ENCODE results near the gene PCNX1. TPM values are rescaled to one million over a fixed set of nuclear protein-coding genes. Genes with fewer than 3 reads are reported as not detected.

PCNX1 gene
- total and polyA plus RNA-seq, 9 of the 15 experiments (the other 6 are each of a cell fraction or from before 2014, with no cell fraction given) = 0.30 to 4.5 (median 2.3) TPM

DNA sequence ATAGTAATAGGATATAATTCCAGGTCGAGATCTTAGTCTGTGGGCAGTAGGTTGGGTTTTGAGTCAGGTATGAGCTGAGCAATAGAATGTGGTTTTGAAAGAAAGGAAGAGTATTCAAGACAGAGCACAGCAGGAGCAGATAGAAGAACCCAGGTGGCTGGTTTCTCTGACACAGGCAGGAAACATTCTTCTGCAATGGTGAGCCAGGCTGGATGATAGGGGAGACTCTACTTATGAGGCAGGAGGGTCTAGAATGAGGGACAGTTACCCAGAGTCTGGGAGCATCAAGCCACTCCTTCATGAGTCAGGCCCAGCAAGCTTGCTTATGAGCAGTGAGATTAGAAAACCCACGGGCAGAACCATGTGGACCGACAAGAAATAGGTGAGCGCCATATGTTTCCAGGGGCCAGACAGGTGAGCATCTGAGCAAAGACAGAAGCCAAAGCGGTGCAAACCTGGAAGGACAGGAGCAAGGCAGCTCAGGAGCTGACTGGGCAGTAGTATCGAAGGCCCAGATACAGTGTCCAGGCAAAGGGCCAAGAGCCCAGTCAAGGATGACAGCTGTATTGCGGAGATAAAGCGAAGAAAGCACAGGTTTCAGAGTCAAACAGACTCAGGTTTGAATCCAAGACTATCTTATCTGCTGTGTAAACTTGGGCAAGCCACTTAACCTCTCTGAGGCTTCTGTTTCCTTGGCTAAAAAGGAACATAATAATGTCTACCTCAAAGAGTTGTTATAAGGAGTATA, 22.5 kb upstream of the PCNX1 start (continued):
- no peak for TF ChIP-seq SREBF1 (IDR thresholded peaks at IDR 0.05; ENCODE audit: borderline replicate concordance, low read depth, low read length)
- TF ChIP-seq PYGO2 (tag; IDR thresholded peaks at IDR 0.05) = no peak
- TF ChIP-seq CBFA2T3 (IDR thresholded peaks at IDR 0.05) = peak; percentile 87
- TF ChIP-seq CHD4 (IDR thresholded peaks at IDR 0.05; ENCODE audit: insufficient read depth, insufficient replicate concordance, low read depth, low read length, poor library complexity, severe bottlenecking) = no peak
- no peak for TF ChIP-seq GTF2A2 (tag; IDR thresholded peaks at IDR 0.05)
- TF ChIP-seq MTA3 (IDR thresholded peaks at IDR 0.05; ENCODE audit: borderline replicate concordance) = no peak
- no peak for TF ChIP-seq ZNF507 (tag; conservative IDR thresholded peaks at IDR 0.05)
- TF ChIP-seq, protein P1, sequence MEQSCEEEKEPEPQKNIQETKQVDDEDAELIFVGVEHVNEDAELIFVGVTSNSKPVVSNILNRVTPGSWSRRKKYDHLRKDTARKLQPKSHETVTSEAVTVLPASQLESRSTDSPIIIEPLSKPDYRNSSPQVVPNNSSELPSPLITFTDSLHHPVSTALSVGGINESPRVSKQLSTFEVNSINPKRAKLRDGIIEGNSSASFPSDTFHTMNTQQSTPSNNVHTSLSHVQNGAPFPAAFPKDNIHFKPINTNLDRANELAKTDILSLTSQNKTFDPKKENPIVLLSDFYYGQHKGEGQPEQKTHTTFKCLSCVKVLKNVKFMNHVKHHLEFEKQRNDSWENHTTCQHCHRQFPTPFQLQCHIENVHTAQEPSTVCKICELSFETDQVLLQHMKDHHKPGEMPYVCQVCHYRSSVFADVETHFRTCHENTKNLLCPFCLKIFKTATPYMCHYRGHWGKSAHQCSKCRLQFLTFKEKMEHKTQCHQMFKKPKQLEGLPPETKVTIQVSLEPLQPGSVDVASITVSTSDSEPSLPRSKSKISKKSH (CRISPR knock-in tag; IDR thresholded peaks at IDR 0.05) = no peak
- no peak for TF ChIP-seq NR0B1 (IDR thresholded peaks at IDR 0.05; ENCODE audit: partially characterized antibody)
- TF ChIP-seq NRF1 (conservative IDR thresholded peaks at IDR 0.05 in 1 of 2, IDR thresholded peaks at IDR 0.05 in 1 of 2) = no peak
- TF ChIP-seq TBL1XR1 (IDR thresholded peaks at IDR 0.05; ENCODE audit: low read length in 2 of 2) = no peak
- TF ChIP-seq DNMT1 (IDR thresholded peaks at IDR 0.05) = no peak
- TF ChIP-seq ZNF174 (CRISPR knock-in tag; IDR thresholded peaks at IDR 0.05) = no peak
- no peak for TF ChIP-seq RFX1 (IDR thresholded peaks at IDR 0.05)
- no peak for TF ChIP-seq SLC30A9 (CRISPR knock-in tag; IDR thresholded peaks at IDR 0.05)
- TF ChIP-seq HMGN3 (IDR thresholded peaks at IDR 0.05; ENCODE audit: borderline replicate concordance, extremely low read depth, insufficient read length, low read depth, low read length) = no peak
- no peak for TF ChIP-seq ZNF121 (CRISPR knock-in tag; conservative IDR thresholded peaks at IDR 0.05)
- 0 out of 2 replicates have a peak, but pooled peaks have one; percentile 15 for TF ChIP-seq CREM (IDR thresholded peaks at IDR 0.05; ENCODE audit: low read depth)
- peak; percentile 89 for TF ChIP-seq ARID1B (IDR thresholded peaks at IDR 0.05)
- TF ChIP-seq STAG1 (CRISPR knock-in tag; IDR thresholded peaks at IDR 0.05; ENCODE audit: borderline replicate concordance) = no peak
- no peak for TF ChIP-seq NCOA1 (IDR thresholded peaks at IDR 0.05; ENCODE audit: low read depth)
- TF ChIP-seq HNRNPLL (IDR thresholded peaks at IDR 0.05; ENCODE audit: low read depth, low read length, poor library complexity, severe bottlenecking) = no peak
- no peak for TF ChIP-seq E2F4 (CRISPR knock-in tag; IDR thresholded peaks at IDR 0.05; ENCODE audit: low read depth)
